H1 (cell line): ENCODE data around the gene CRCP. TPM values are rescaled to one million over a fixed set of nuclear protein-coding genes. Genes with fewer than 3 reads are reported as not detected.
"Not testable (repeated sequence)": the region's sequence is repeated elsewhere in the genome, so short reads cannot be mapped to it uniquely, and the experiment has no call there.

ENCODE experiments used
- CTCF ChIA-PET: fragments of 300-600 bp; sonication (Branson Sonifier 250); formaldehyde crosslinking; loops from one replicate; lab custom pipeline; 2021; ENCODE audit not compliant: partially characterized antibody; lab: Charles Lee
- POLR2A ChIA-PET: fragments of 300-600 bp; sonication (Branson Sonifier 250); formaldehyde crosslinking; loops from one replicate; lab custom pipeline; 2021; ENCODE audit warnings: inconsistent platforms; ENCODE audit not compliant: partially characterized antibody; lab: Charles Lee
- DNase-seq, 2 experiments: peaks; one replicate each; pipeline versions ENCODE4 v3.0.0 to v3.0.0-alpha.2; 2010 to 2022; ENCODE audit warnings: low spot score in 2 of 2, low read depth in 1 of 2, mixed read lengths in 1 of 2
- FAIRE-seq: peaks from 2 replicates; lab custom pipeline; 2011; peaks lifted over from hg19 to GRCh38; lab: Jason Lieb, UNC
- H2AFZ ChIP-seq: 2 replicates; pipeline ENCODE4 v1.8.1; 2012; ENCODE audit warnings: low read length, inconsistent platforms
- H2AK5ac ChIP-seq: 2 replicates; pipeline ENCODE4 v1.6.1; 2013; ENCODE audit warnings: low read depth, low read length
- H2BK120ac ChIP-seq: replicated peaks from 2 replicates; pipeline ENCODE3; 2013; ENCODE audit warnings: low read depth, low read length, inconsistent platforms
- H2BK12ac ChIP-seq: 2 replicates; pipeline ENCODE4 v1.6.1; 2013; ENCODE audit warnings: low read depth, low read length
- H2BK15ac ChIP-seq: 2 replicates; pipeline ENCODE4 v1.6.1; 2013; ENCODE audit warnings: low read length
- H2BK20ac ChIP-seq: 2 replicates; pipeline ENCODE4 v1.6.1; 2013; ENCODE audit warnings: low read length
- H2BK5ac ChIP-seq: 2 replicates; pipeline ENCODE4 v1.6.1; 2013; ENCODE audit warnings: low read depth, low read length
- H3K14ac ChIP-seq: 2 replicates; pipeline ENCODE4 v1.6.1; 2013; ENCODE audit warnings: inconsistent platforms; ENCODE audit not compliant: insufficient read length
- H3K18ac ChIP-seq: 2 replicates; pipeline ENCODE4 v1.6.1; 2013; ENCODE audit warnings: low read length; ENCODE audit errors: extremely low read depth
- H3K23ac ChIP-seq: 2 replicates; pipeline ENCODE4 v1.6.1; 2013; ENCODE audit warnings: inconsistent platforms; ENCODE audit not compliant: insufficient read length
- H3K23me2 ChIP-seq: 2 replicates; pipeline ENCODE4 v1.6.1; 2013; ENCODE audit warnings: low read depth, low read length
- H3K27ac ChIP-seq: 2 replicates; pipeline ENCODE4 v1.6.1; 2011; ENCODE audit warnings: low read depth, low read length, inconsistent platforms
- H3K27me3 ChIP-seq, 4 experiments: replicated peaks in 1 of 4; 1 replicate in 1 of 4; 2 replicates in 3 of 4; pipeline versions ENCODE4 v1.6.1 to v1.8.1; 2011 to 2013; ENCODE audit warnings: low read length in 3 of 4, mild to moderate bottlenecking in 3 of 4, inconsistent platforms in 2 of 4, mixed read lengths in 2 of 4, moderate library complexity in 1 of 4; ENCODE audit not compliant: control insufficient read depth in 3 of 4, insufficient read depth in 3 of 4; ENCODE audit errors: extremely low read depth in 1 of 4
- H3K36me3 ChIP-seq, 4 experiments: 2 replicates each; pipeline versions ENCODE4 v1.6.1 to v1.8.1; 2011 to 2013; ENCODE audit warnings: mild to moderate bottlenecking in 4 of 4, low read length in 3 of 4, moderate library complexity in 2 of 4, control low read depth in 1 of 4, inconsistent platforms in 1 of 4; ENCODE audit not compliant: insufficient read depth in 4 of 4, control insufficient read depth in 2 of 4
- H3K4ac ChIP-seq: replicated peaks from 2 replicates; pipeline ENCODE3; 2013; ENCODE audit warnings: low read length, low read depth, mixed read lengths, inconsistent platforms; ENCODE audit not compliant: insufficient read length
- H3K4me1 ChIP-seq, 4 experiments: replicated peaks in 1 of 4; 1 replicate in 1 of 4; 2 replicates in 3 of 4; pipeline versions ENCODE4 v1.6.1 to v1.8.1; 2011 to 2013; ENCODE audit warnings: low read length in 3 of 4, inconsistent platforms in 2 of 4, mixed read lengths in 1 of 4; ENCODE audit not compliant: insufficient read depth in 4 of 4, control insufficient read depth in 3 of 4
- H3K4me2 ChIP-seq, 2 experiments: 2 replicates each; pipeline versions ENCODE4 v1.6.1 to v1.8.1; 2011 to 2013; ENCODE audit warnings: low read depth in 2 of 2, low read length in 2 of 2, control low read depth in 1 of 2, inconsistent platforms in 1 of 2, mild to moderate bottlenecking in 1 of 2; ENCODE audit not compliant: insufficient read depth in 1 of 2
- H3K4me3 ChIP-seq, 4 experiments: fragments of 200-600, 300-600 bp in 1 of 4; sonication (generic), shearing (Covaris generic), sonication (Bioruptor Twin) in 1 of 4; 2 replicates each; pipeline versions ENCODE4 v1.5.1 to v1.8.1; 2011 to 2016; ENCODE audit warnings: low read length in 4 of 4, low read depth in 3 of 4, control low read depth in 2 of 4, inconsistent platforms in 2 of 4, mild to moderate bottlenecking in 2 of 4, mixed read lengths in 1 of 4, moderate library complexity in 1 of 4; ENCODE audit not compliant: insufficient read depth in 2 of 4; ENCODE audit errors: extremely low read depth in 1 of 4
- H3K56ac ChIP-seq: replicated peaks from 2 replicates; pipeline ENCODE3; 2013; ENCODE audit warnings: low read depth, mild to moderate bottlenecking, mixed read lengths, low read length, inconsistent platforms; ENCODE audit not compliant: insufficient read length
- H3K79me1 ChIP-seq: 2 replicates; pipeline ENCODE4 v1.6.1; 2013; ENCODE audit warnings: low read depth, low read length, control low read depth
- H3K79me2 ChIP-seq, 2 experiments: 2 replicates each; pipeline versions ENCODE4 v1.6.1 to v1.8.1; 2012 to 2013; ENCODE audit warnings: low read length in 2 of 2, mild to moderate bottlenecking in 2 of 2, inconsistent platforms in 1 of 2; ENCODE audit not compliant: insufficient read depth in 2 of 2, control insufficient read depth in 1 of 2
- H3K9ac ChIP-seq, 4 experiments: replicated peaks in 1 of 4; 1 replicate in 1 of 4; 2 replicates in 3 of 4; pipeline versions ENCODE4 v1.6.1 to v1.8.1; 2011 to 2013; ENCODE audit warnings: low read depth in 3 of 4, low read length in 3 of 4, control low read depth in 2 of 4, mild to moderate bottlenecking in 2 of 4, moderate library complexity in 2 of 4, inconsistent platforms in 1 of 4; ENCODE audit errors: extremely low read depth in 1 of 4
- H3K9me3 ChIP-seq, 2 experiments: 2 replicates each; pipeline versions ENCODE4 v1.6.1 to v1.8.1; 2012 to 2013; ENCODE audit warnings: mild to moderate bottlenecking in 2 of 2, moderate library complexity in 2 of 2, control low read depth in 1 of 2, inconsistent platforms in 1 of 2, low read depth in 1 of 2, low read length in 1 of 2, mixed read lengths in 1 of 2; ENCODE audit not compliant: insufficient read depth in 2 of 2
- H4K20me1 ChIP-seq, 2 experiments: replicated peaks in 1 of 2; 2 replicates each; pipeline versions ENCODE3 to v1.8.1; 2011 to 2013; ENCODE audit warnings: inconsistent platforms in 2 of 2, low read length in 2 of 2, mild to moderate bottlenecking in 1 of 2; ENCODE audit not compliant: insufficient read depth in 2 of 2, control insufficient read depth in 1 of 2
- H4K5ac ChIP-seq: 2 replicates; pipeline ENCODE4 v1.6.1; 2013; ENCODE audit warnings: low read length, low read depth, mixed read lengths, inconsistent platforms; ENCODE audit not compliant: insufficient read length
- H4K8ac ChIP-seq: 2 replicates; pipeline ENCODE4 v1.8.0; 2013; ENCODE audit warnings: mild to moderate bottlenecking, moderate library complexity, low read length, inconsistent platforms; ENCODE audit not compliant: insufficient read depth; ENCODE audit errors: extremely low read depth
- H4K91ac ChIP-seq: replicated peaks from 2 replicates; pipeline ENCODE3; 2013; ENCODE audit warnings: low read length, mixed read lengths, inconsistent platforms; ENCODE audit not compliant: insufficient read length
- WGBS, 2 experiments: shearing (Covaris generic) in 1 of 2; methylation state at CpG; one replicate each; pipeline versions ENCODE4 v1.1.6 to v1.1.7; 2013 to 2015; ENCODE audit warnings: low lambda C conversion rate in 2 of 2, mixed read lengths in 2 of 2, inconsistent platforms in 1 of 2, low coverage in 1 of 2, missing lambda C conversion rate in 1 of 2; ENCODE audit not compliant: insufficient replicate concordance in 2 of 2, insufficient coverage in 1 of 2, insufficient read length in 1 of 2; ENCODE audit errors: extremely low coverage in 1 of 2, missing lambda C conversion rate in 1 of 2; 5-methylcytosine and 5-hydroxymethylcytosine counted together
- polyA plus RNA-seq, 7 experiments: library from polyadenylated mRNA; depleted of rRNA in 3 of 7; stranded (reverse) in 5 of 7; unstranded in 2 of 7; fragments of >200 nt in 5 of 7; fragments of 200-250 nt in 2 of 7; gene quantifications; 1 replicate in 5 of 7; 2 replicates in 1 of 7; 4 replicates in 1 of 7; pipeline versions ENCODE4 v1.2.1 to v1.2.3, GENCODE V29; 2011 to 2013; ENCODE audit warnings: missing spikeins in 2 of 7, mixed read lengths in 2 of 7
- total RNA-seq: library from RNA; stranded (reverse); fragmentation: NEBNext Ultra II Directional; extraction: Animal tissue kit (Norgen Biotek cat#: 25700); gene quantifications from 2 replicates; pipeline ENCODE4 v1.2.1, GENCODE V29; 2021

The CRCP gene
- total and polyA plus RNA-seq, 2 of the 8 experiments (the other 6 are each of a cell fraction or from before 2014, with no cell fraction given) = 15.0 to 29.3 TPM

- not testable (repeated sequence) for H2BK15ac ChIP-seq, H4K20me1 ChIP-seq, H4K8ac ChIP-seq, DNase-seq, H3K23ac ChIP-seq, H2BK12ac ChIP-seq, H3K23me2 ChIP-seq, H2BK20ac ChIP-seq, H3K36me3 ChIP-seq, H3K18ac ChIP-seq, H2AK5ac ChIP-seq, H3K27me3 ChIP-seq, H2AFZ ChIP-seq, H3K4ac ChIP-seq, H3K4me3 ChIP-seq, H3K79me1 ChIP-seq, H3K9me3 ChIP-seq, H3K27ac ChIP-seq, H4K5ac ChIP-seq, H2BK120ac ChIP-seq, H3K9ac ChIP-seq, H3K4me2 ChIP-seq, H2BK5ac ChIP-seq, H3K4me1 ChIP-seq, H4K91ac ChIP-seq, H3K56ac ChIP-seq, H3K14ac ChIP-seq, H3K79me2 ChIP-seq, FAIRE-seq
- ChIA-PET POLR2A (interaction anchor here (1.3 kb wide), 1 partner anchor 15 kb away, joined by 3 read pairs; no protein-coding TSS in a partner anchor), CTCF (interaction anchor here (0.7 kb wide), 1 partner anchor 138 kb away, joined by 3 read pairs; no protein-coding TSS in a partner anchor)
- WGBS, 2 experiments = 85% methylated on average over 9 of the region's 9 CpGs; no CpG with 5 or more reads in 1 of the 2 experiments
These were observed 58.1 kb downstream of the CRCP start for GRCh38 chr7:66172536-66173401.
